ENCODE results near the gene CACNA2D3. TPM values are rescaled to one million over a fixed set of nuclear protein-coding genes. Genes with fewer than 3 reads are reported as not detected.
A peak's percentile ranks its signal among the peaks of the same experiment; 100 is the strongest.

CACNA2D3 gene
- total RNA-seq, 4 donors from 2014 or later, result 0.30 to 9.6 (median 3.9) TPM

GRCh38 chr3:54520060-54520459, 397.7 kb downstream of the CACNA2D3 start:
- Histone ChIP-seq H3K27ac (peak overlapping the region in 1 of 4 donors; percentile 29), H3K9me3 (peaks cover 0 to 20% (median 3%) of the 10 kb centered on the region in 4 donors), H3K4me3 (no peak overlapping the region), H3K36me3 (no peaks in the 10 kb centered on the region), H3K27me3 (no peaks in the 10 kb centered on the region), H3K4me1 (no peaks in the 10 kb centered on the region)
- 58 to 69% methylated on average over 2 of the region's 2 CpGs for WGBS, 2 donors
- TF ChIP-seq EP300 (IDR thresholded peaks at IDR 0.05) (peak in 1 of 2 donors; percentile 55), CTCF (IDR thresholded peaks at IDR 0.05) (no peak), POLR2A (IDR thresholded peaks at IDR 0.05) (no peak)
- peak in 1 of 2 donors; percentile 56 for DNase-seq (ENCODE audit: low spot score in 2 of 2)

GRCh38 chr3:54527521-54527920, 405.2 kb downstream of the CACNA2D3 start:
- H3K27ac ChIP-seq, result peak overlapping the region in 1 of 4 donors; percentile 49
- peaks cover 0 to 40% (median 6%) of the 10 kb centered on the region in 4 donors for H3K9me3 ChIP-seq
- TF ChIP-seq EP300 (IDR thresholded peaks at IDR 0.05) (peak in 1 of 2 donors; percentile 64), POLR2A (IDR thresholded peaks at IDR 0.05) (no peak)
- H3K4me3 ChIP-seq, result no peak overlapping the region
- peak in 1 of 2 donors; percentile 28 for DNase-seq (ENCODE audit: low spot score in 2 of 2)
- H3K4me1 ChIP-seq, result peaks cover 0 to 5% (median 0%) of the 10 kb centered on the region in 4 donors
- no peaks in the 10 kb centered on the region for H3K36me3 ChIP-seq
- 78 to 88% methylated on average over 5 of the region's 5 CpGs for WGBS, 2 donors
- H3K27me3 ChIP-seq, result no peaks in the 10 kb centered on the region

- Histone ChIP-seq H3K4me1 (peaks cover 0 to 5% (median 0%) of the 10 kb centered on the region in 4 donors), H3K9me3 (peaks cover 0 to 35% (median 6%) of the 10 kb centered on the region in 4 donors), H3K27ac (peak overlapping the region in 1 of 4 donors; percentile 49), H3K4me3 (no peak overlapping the region), H3K36me3 (no peaks in the 10 kb centered on the region), H3K27me3 (no peaks in the 10 kb centered on the region)
- DNase-seq (ENCODE audit: low spot score in 2 of 2), result peak in 1 of 2 donors; percentile 43
- TF ChIP-seq EP300 (IDR thresholded peaks at IDR 0.05), result no peak
- TF ChIP-seq CTCF (IDR thresholded peaks at IDR 0.05), result no peak
- TF ChIP-seq POLR2A (IDR thresholded peaks at IDR 0.05), result no peak
- WGBS, 2 donors, result 51 to 64% methylated on average over 2 of the region's 2 CpGs
Measured at GRCh38 chr3:54527953-54528352, 405.6 kb downstream of the CACNA2D3 start.

GRCh38 chr3:54528668-54529067, 406.3 kb downstream of the CACNA2D3 start:
- H3K27me3 ChIP-seq, result no peaks in the 10 kb centered on the region
- TF ChIP-seq EP300 (IDR thresholded peaks at IDR 0.05), result no peak
- no peak for TF ChIP-seq CTCF (IDR thresholded peaks at IDR 0.05)
- TF ChIP-seq POLR2A (IDR thresholded peaks at IDR 0.05), result no peak
- no peak overlapping the region for H3K4me3 ChIP-seq
- DNase-seq (ENCODE audit: low spot score in 2 of 2), result no peak
- H3K4me1 ChIP-seq, result peaks cover 0 to 5% (median 0%) of the 10 kb centered on the region in 4 donors
- H3K27ac ChIP-seq, result peak overlapping the region in 1 of 4 donors; percentile 49
- 52 to 53% methylated on average over 3 of the region's 3 CpGs for WGBS, 2 donors
- H3K36me3 ChIP-seq, result no peaks in the 10 kb centered on the region
- H3K9me3 ChIP-seq, result peaks cover 0 to 35% (median 6%) of the 10 kb centered on the region in 4 donors

- TF ChIP-seq EP300 (IDR thresholded peaks at IDR 0.05) (no peak), POLR2A (IDR thresholded peaks at IDR 0.05) (no peak), CTCF (IDR thresholded peaks at IDR 0.05) (no peak)
- H3K36me3 ChIP-seq, result no peaks in the 10 kb centered on the region
- H3K27me3 ChIP-seq, result no peaks in the 10 kb centered on the region
- H3K4me1 ChIP-seq, result peaks cover 0 to 5% (median 0%) of the 10 kb centered on the region in 4 donors
- no peak overlapping the region for H3K4me3 ChIP-seq
- no peak overlapping the region for H3K27ac ChIP-seq
- H3K9me3 ChIP-seq, result peaks cover 0 to 23% (median 2%) of the 10 kb centered on the region in 4 donors
- DNase-seq (ENCODE audit: low spot score in 2 of 2), result no peak
- 90 to 91% methylated on average over 5 of the region's 5 CpGs for WGBS, 2 donors
Measured at GRCh38 chr3:54530091-54530490, 407.7 kb downstream of the CACNA2D3 start.

Measured in tibial nerve (tissue), 4 donors.